GM12892 (cell line): ENCODE data around the gene GPD1.

Experiments
- POLR2A ChIP-seq: IDR thresholded peaks from 2 replicates; pipeline ENCODE4 v1.6.1; 2011; ENCODE audit warnings: low read depth, low read length, control low read depth
- POLR2AphosphoS5 ChIP-seq: IDR thresholded peaks from 2 replicates; pipeline ENCODE4 v1.6.1; 2011; ENCODE audit warnings: low read depth, low read length, control low read depth
- TAF1 ChIP-seq: IDR thresholded peaks from 2 replicates; pipeline ENCODE4 v1.6.1; 2011; ENCODE audit warnings: low read depth, mild to moderate bottlenecking, control low read depth, low read length, borderline replicate concordance

- TF ChIP-seq POLR2A, result no peak
- no peak for TF ChIP-seq POLR2AphosphoS5
- TF ChIP-seq TAF1, result no peak
These were observed 53.5 kb downstream of the GPD1 start for GRCh38 chr12:50157259-50157658.
